SU-DHL-6 (cell line): Measurements from ENCODE around the gene KLHL36.
"Not testable (repeated sequence)": the region's sequence is repeated elsewhere in the genome, so short reads cannot be mapped to it uniquely, and the experiment has no call there.

Source experiments
- EZH2phosphoT487 ChIP-seq: fragments of 200-600 bp; sonication (generic), shearing (Covaris generic); conservative IDR thresholded peaks from 2 replicates; pipeline ENCODE4 v1.6.1; 2018; ENCODE audit warnings: mild to moderate bottlenecking, antibody characterized with exemption, low read length, moderate library complexity, mixed read lengths
- TF ChIP-seq, protein P1 (sequence below): fragments of 200-600 bp; sonication (generic); IDR thresholded peaks from one replicate; pipeline ENCODE4 v1.5.1; 2017; ENCODE audit warnings: antibody characterized with exemption, mild to moderate bottlenecking, low read length, moderate library complexity; ENCODE audit not compliant: insufficient read depth, poor library complexity, severe bottlenecking

DNA sequence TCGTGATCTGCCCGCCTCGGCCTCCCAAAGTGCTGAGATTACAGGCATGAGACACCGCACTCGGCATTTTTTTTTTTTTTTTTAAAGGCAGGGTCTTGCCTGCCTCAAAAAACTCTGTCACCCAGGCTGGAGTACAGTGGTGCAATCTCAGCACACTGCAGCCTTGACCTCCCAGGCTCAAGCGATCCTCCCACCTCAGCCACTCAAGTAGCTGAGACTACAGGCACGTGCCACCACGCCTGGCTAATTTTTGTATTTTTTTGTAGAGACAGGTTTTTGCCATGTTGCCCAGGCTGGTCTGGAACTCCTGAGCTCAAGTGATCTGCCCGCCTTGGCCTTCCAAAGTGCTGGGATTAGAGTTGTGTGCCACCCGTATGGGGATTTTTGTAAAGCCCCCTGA lies 27.4 kb upstream of the KLHL36 start:
- TF ChIP-seq, protein P1, sequence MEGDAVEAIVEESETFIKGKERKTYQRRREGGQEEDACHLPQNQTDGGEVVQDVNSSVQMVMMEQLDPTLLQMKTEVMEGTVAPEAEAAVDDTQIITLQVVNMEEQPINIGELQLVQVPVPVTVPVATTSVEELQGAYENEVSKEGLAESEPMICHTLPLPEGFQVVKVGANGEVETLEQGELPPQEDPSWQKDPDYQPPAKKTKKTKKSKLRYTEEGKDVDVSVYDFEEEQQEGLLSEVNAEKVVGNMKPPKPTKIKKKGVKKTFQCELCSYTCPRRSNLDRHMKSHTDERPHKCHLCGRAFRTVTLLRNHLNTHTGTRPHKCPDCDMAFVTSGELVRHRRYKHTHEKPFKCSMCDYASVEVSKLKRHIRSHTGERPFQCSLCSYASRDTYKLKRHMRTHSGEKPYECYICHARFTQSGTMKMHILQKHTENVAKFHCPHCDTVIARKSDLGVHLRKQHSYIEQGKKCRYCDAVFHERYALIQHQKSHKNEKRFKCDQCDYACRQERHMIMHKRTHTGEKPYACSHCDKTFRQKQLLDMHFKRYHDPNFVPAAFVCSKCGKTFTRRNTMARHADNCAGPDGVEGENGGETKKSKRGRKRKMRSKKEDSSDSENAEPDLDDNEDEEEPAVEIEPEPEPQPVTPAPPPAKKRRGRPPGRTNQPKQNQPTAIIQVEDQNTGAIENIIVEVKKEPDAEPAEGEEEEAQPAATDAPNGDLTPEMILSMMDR: not testable (repeated sequence)
- TF ChIP-seq EZH2phosphoT487: not testable (repeated sequence)
